Kidney (tissue), 14 donors: ENCODE measurements around the gene POGLUT2. TPM values are rescaled to one million over a fixed set of nuclear protein-coding genes. Genes with fewer than 3 reads are reported as not detected.

Experiments
- DNase-seq, 5 donors: peaks; one replicate each; pipeline ENCODE4 v3.0.0-alpha.2; 2013 to 2020
- FAIRE-seq: peaks from 2 replicates; lab custom pipeline; 2012; peaks lifted over from hg19 to GRCh38; lab: Jason Lieb, UNC
- H3K27ac ChIP-seq, 2 donors: one replicate each; pipeline ENCODE4 v1.7.0; 2013; ENCODE audit warnings: low read depth in 2 of 2, low read length in 2 of 2, inconsistent platforms in 1 of 2
- H3K27me3 ChIP-seq: one replicate; pipeline ENCODE4 v1.7.1; 2013; ENCODE audit warnings: low read length, inconsistent platforms; ENCODE audit not compliant: control insufficient read depth, insufficient read depth
- H3K36me3 ChIP-seq, 3 donors: one replicate each; pipeline versions ENCODE4 v1.7.0 to v1.7.1; 2013; ENCODE audit warnings: low read length in 3 of 3, control low read depth in 1 of 3, inconsistent platforms in 1 of 3; ENCODE audit not compliant: insufficient read depth in 3 of 3, control insufficient read depth in 2 of 3
- H3K4me1 ChIP-seq, 3 donors: one replicate each; pipeline versions ENCODE4 v1.7.0 to v1.7.1; 2013; ENCODE audit warnings: low read length in 3 of 3, inconsistent platforms in 1 of 3, low read depth in 1 of 3; ENCODE audit not compliant: control insufficient read depth in 2 of 3, insufficient read depth in 2 of 3
- H3K4me3 ChIP-seq, 3 donors: one replicate each; pipeline versions ENCODE4 v1.7.0 to v1.8.1; 2013; ENCODE audit warnings: low read length in 3 of 3, control low read depth in 1 of 3, inconsistent platforms in 1 of 3
- H3K9ac ChIP-seq, 3 donors: one replicate each; pipeline versions ENCODE4 v1.7.0 to v1.7.1; 2013; ENCODE audit warnings: low read length in 3 of 3, control low read depth in 1 of 3, inconsistent platforms in 1 of 3
- H3K9me3 ChIP-seq, 3 donors: one replicate each; pipeline versions ENCODE4 v1.7.0 to v1.7.1; 2013; ENCODE audit warnings: low read length in 3 of 3, control low read depth in 1 of 3, inconsistent platforms in 1 of 3; ENCODE audit not compliant: control insufficient read depth in 2 of 3, insufficient read depth in 1 of 3
- CTCF ChIP-seq: IDR thresholded peaks from 3 replicates; pipeline ENCODE4 v1.5.1; 2012; ENCODE audit warnings: mild to moderate bottlenecking, moderate library complexity, borderline replicate concordance; ENCODE audit not compliant: insufficient read depth; ENCODE audit errors: extremely low read depth
- intact Hi-C: fragments of 100-400 bp; cut with DNase I; formaldehyde crosslinking; loops from one replicate; pipeline ENCODE4 v1.11.1; 2022
- polyA plus RNA-seq: library from polyadenylated mRNA; stranded (reverse); fragments of 350-450 nt; fragmentation: Illumina TruSeq; extraction: RNeasy Lipid Tissue Mini Kit (QIAGEN cat#74804); gene quantifications from one replicate; pipeline ENCODE4 v1.2.3, GENCODE V29; 2014; ENCODE audit warnings: low read depth, low replicate concordance; ENCODE audit not compliant: insufficient read depth
- total RNA-seq: library from RNA; stranded (reverse); fragmentation: NEBNext Ultra II Directional; extraction: Animal tissue kit (Norgen Biotek cat#: 25700); gene quantifications from one replicate; pipeline ENCODE4 v1.2.1, GENCODE V29; 2021
- donor health status: control.
- donor health status: control.
- donor health status: control.
- donor health status: control.
- donor health status: control.
- donor health status: DM: yes; HTN: yes; CAD: no.
- donor health status: Normal renal cell carcinoma (clear cell type).

Gene POGLUT2
- total and polyA plus RNA-seq, 2 donors from 2014 or later, result 4.9 to 7.0 TPM

GRCh38 chr13:102817907-102818306 lies 19.1 kb upstream of the POGLUT2 start:
- Histone ChIP-seq H3K36me3 (peaks cover 10 to 20% (median 12%) of the 10 kb centered on the region in 3 donors), H3K4me1 (peaks cover 0 to 21% (median 9%) of the 10 kb centered on the region in 3 donors), H3K27ac (peak overlapping the region; percentile 26 to 72), H3K9me3 (no peaks in the 10 kb centered on the region), H3K27me3 (no peaks in the 10 kb centered on the region), H3K9ac (no peak overlapping the region), H3K4me3 (peak overlapping the region in 1 of 3 donors; percentile 2)
- intact Hi-C loops, result no loop called here
- no peak for TF ChIP-seq CTCF
- FAIRE-seq (no peak), DNase-seq (peak in 2 of 5 donors; percentile 49 to 69)

GRCh38 chr13:102817241-102817640 lies 18.5 kb upstream of the POGLUT2 start:
- Histone ChIP-seq H3K4me3 (peak overlapping the region in 1 of 3 donors; percentile 30), H3K27ac (peak overlapping the region; percentile 75 to 78), H3K27me3 (no peaks in the 10 kb centered on the region), H3K9me3 (no peaks in the 10 kb centered on the region), H3K36me3 (peaks cover 7 to 14% (median 9%) of the 10 kb centered on the region in 3 donors), H3K4me1 (peaks cover 0 to 25% (median 9%) of the 10 kb centered on the region in 3 donors), H3K9ac (no peak overlapping the region)
- FAIRE-seq (no peak), DNase-seq (no peak)
- TF ChIP-seq CTCF, result no peak
- intact Hi-C loops, result no loop called here

GRCh38 chr13:102816708-102817107 lies 17.9 kb upstream of the POGLUT2 start:
- H3K36me3 ChIP-seq, result peaks cover 2 to 8% (median 4%) of the 10 kb centered on the region in 3 donors
- no peak overlapping the region for H3K4me3 ChIP-seq
- no peaks in the 10 kb centered on the region for H3K27me3 ChIP-seq
- no peak overlapping the region for H3K9ac ChIP-seq
- peaks cover 0 to 20% (median 9%) of the 10 kb centered on the region in 3 donors for H3K4me1 ChIP-seq
- TF ChIP-seq CTCF, result no peak
- peak overlapping the region in 1 of 2 donors; percentile 75 for H3K27ac ChIP-seq
- FAIRE-seq, result peak; percentile 81
- intact Hi-C loops, result no loop called here
- DNase-seq, result peak in 1 of 5 donors; percentile 12
- H3K9me3 ChIP-seq, result no peaks in the 10 kb centered on the region

- H3K27me3 ChIP-seq, result no peaks in the 10 kb centered on the region
- no peak overlapping the region for H3K4me3 ChIP-seq
- H3K9me3 ChIP-seq, result peaks cover 0 to 3% (median 0%) of the 10 kb centered on the region in 3 donors
- H3K36me3 ChIP-seq, result peaks cover 2 to 7% (median 2%) of the 10 kb centered on the region in 3 donors
- no peak overlapping the region for H3K27ac ChIP-seq
- peaks cover 0 to 20% (median 9%) of the 10 kb centered on the region in 3 donors for H3K4me1 ChIP-seq
- DNase-seq (no peak), FAIRE-seq (no peak)
- intact Hi-C loops, result no loop called here
- no peak for TF ChIP-seq CTCF
- no peak overlapping the region for H3K9ac ChIP-seq
Observed at GRCh38 chr13:102815788-102816187, 17.0 kb upstream of the POGLUT2 start.
